Measurements from ENCODE around the gene PLD4. TPM values are rescaled to one million over a fixed set of nuclear protein-coding genes. Genes with fewer than 3 reads are reported as not detected.

The PLD4 gene
- total RNA-seq, 2 donors from 2014 or later, result 1.2 TPM; not detected in 1

- Histone ChIP-seq H3K27me3 (no peaks in the 10 kb centered on the region), H3K36me3 (no peaks in the 10 kb centered on the region), H3K4me3 (no peak overlapping the region), H3K9ac (ENCODE audit: low read depth in 2 of 2, low read length in 2 of 2) (no peak overlapping the region), H3K4me1 (no peaks in the 10 kb centered on the region), H3K9me3 (no peaks in the 10 kb centered on the region), H3K27ac (no peak overlapping the region)
- intact Hi-C loops (cut with DNase I), result no loop called here
- no peak for TF ChIP-seq CTCF (IDR thresholded peaks at IDR 0.05)
- DNase-seq, result no peak
Measured at GRCh38 chr14:104925214-104925854, 655 bp downstream of the PLD4 start.

- intact Hi-C loops (cut with DNase I), result no loop called here
- Histone ChIP-seq H3K4me1 (no peaks in the 10 kb centered on the region), H3K36me3 (no peaks in the 10 kb centered on the region), H3K9ac (ENCODE audit: low read depth in 2 of 2, low read length in 2 of 2) (no peak overlapping the region), H3K4me3 (no peak overlapping the region), H3K27ac (no peak overlapping the region), H3K9me3 (no peaks in the 10 kb centered on the region), H3K27me3 (peaks cover 3% of the 10 kb centered on the region)
- no peak for DNase-seq
- no peak for TF ChIP-seq CTCF (IDR thresholded peaks at IDR 0.05)
Measured at GRCh38 chr14:104925855-104926609, 1.4 kb downstream of the PLD4 start.

GRCh38 chr14:104926619-104927431 is 2.1 kb downstream of the PLD4 start:
- no peak overlapping the region for H3K27ac ChIP-seq
- no peaks in the 10 kb centered on the region for H3K9me3 ChIP-seq
- no peak for DNase-seq
- H3K4me1 ChIP-seq, result no peaks in the 10 kb centered on the region
- no peaks in the 10 kb centered on the region for H3K36me3 ChIP-seq
- H3K9ac ChIP-seq (ENCODE audit: low read depth in 2 of 2, low read length in 2 of 2), result no peak overlapping the region
- peaks cover 11% of the 10 kb centered on the region for H3K27me3 ChIP-seq
- TF ChIP-seq CTCF (IDR thresholded peaks at IDR 0.05), result no peak
- no peak overlapping the region for H3K4me3 ChIP-seq
- intact Hi-C loops (cut with DNase I), result no loop called here

GRCh38 chr14:104927432-104927816 is 2.7 kb downstream of the PLD4 start:
- H3K4me1 ChIP-seq, result no peaks in the 10 kb centered on the region
- peaks cover 16% of the 10 kb centered on the region for H3K27me3 ChIP-seq
- intact Hi-C loops (cut with DNase I), result no loop called here
- no peak overlapping the region for H3K27ac ChIP-seq
- no peak for DNase-seq
- no peaks in the 10 kb centered on the region for H3K36me3 ChIP-seq
- TF ChIP-seq CTCF (IDR thresholded peaks at IDR 0.05), result no peak
- no peaks in the 10 kb centered on the region for H3K9me3 ChIP-seq
- no peak overlapping the region for H3K4me3 ChIP-seq
- H3K9ac ChIP-seq (ENCODE audit: low read depth in 2 of 2, low read length in 2 of 2), result no peak overlapping the region

GRCh38 chr14:104927901-104928300 is 3.2 kb downstream of the PLD4 start:
- no peaks in the 10 kb centered on the region for H3K36me3 ChIP-seq
- DNase-seq, result no peak
- peaks cover 21% of the 10 kb centered on the region for H3K27me3 ChIP-seq
- H3K9ac ChIP-seq (ENCODE audit: low read depth in 2 of 2, low read length in 2 of 2), result no peak overlapping the region
- no peaks in the 10 kb centered on the region for H3K4me1 ChIP-seq
- H3K27ac ChIP-seq, result no peak overlapping the region
- no peak for TF ChIP-seq CTCF (IDR thresholded peaks at IDR 0.05)
- no peak overlapping the region for H3K4me3 ChIP-seq
- intact Hi-C loops (cut with DNase I), result no loop called here
- no peaks in the 10 kb centered on the region for H3K9me3 ChIP-seq

All from colonic mucosa (tissue), 4 donors.